ENCODE data around the gene POLD4. TPM values are rescaled to one million over a fixed set of nuclear protein-coding genes. Genes with fewer than 3 reads are reported as not detected.

Gene POLD4
- total and polyA plus RNA-seq, 2 of the 13 experiments (the other 11 are each of a cell fraction or from before 2014, with no cell fraction given), result 10.5 to 27.4 TPM

- TF ChIP-seq FOXP4 (CRISPR knock-in tag; IDR thresholded peaks at IDR 0.05) (peak; percentile 52; the same call in 1 of the 2 replicates), CC2D1A (CRISPR knock-in tag; IDR thresholded peaks at IDR 0.05) (no peak), ZNF383 (CRISPR knock-in tag; IDR thresholded peaks at IDR 0.05; ENCODE audit: borderline replicate concordance) (no peak), ZNF563 (CRISPR knock-in tag; IDR thresholded peaks at IDR 0.05) (no peak), ZNF33B (CRISPR knock-in tag; IDR thresholded peaks at IDR 0.05) (no peak), ZNF781 (CRISPR knock-in tag; IDR thresholded peaks at IDR 0.05; ENCODE audit: borderline replicate concordance, not compliant biosample characterization) (no peak), TEAD3 (CRISPR knock-in tag; optimal IDR thresholded peaks at IDR 0.05; ENCODE audit: borderline replicate concordance) (peak; percentile 40), ZNF513 (CRISPR knock-in tag; conservative IDR thresholded peaks at IDR 0.05) (no peak), CEBPZ (IDR thresholded peaks at IDR 0.05; ENCODE audit: low read length) (no peak), ZBTB26 (CRISPR knock-in tag; IDR thresholded peaks at IDR 0.05; ENCODE audit: borderline replicate concordance) (peak; percentile 58; the same call in 1 of the 2 replicates), U2AF2 (IDR thresholded peaks at IDR 0.05; ENCODE audit: low read depth, low read length) (no peak), MXD3 (CRISPR knock-in tag; IDR thresholded peaks at IDR 0.05) (no peak), KLF13 (CRISPR knock-in tag; IDR thresholded peaks at IDR 0.05) (no peak), ZSCAN29 (CRISPR knock-in tag; conservative IDR thresholded peaks at IDR 0.05) (no peak), HDAC1 (CRISPR knock-in tag; IDR thresholded peaks at IDR 0.05) (peak; percentile 82), ZNF510 (CRISPR knock-in tag; IDR thresholded peaks at IDR 0.05; ENCODE audit: low read depth) (no peak), SP140L (CRISPR knock-in tag; IDR thresholded peaks at IDR 0.05; ENCODE audit: borderline replicate concordance) (no peak), YEATS4 (CRISPR knock-in tag; IDR thresholded peaks at IDR 0.05; ENCODE audit: borderline replicate concordance) (peak; percentile 51; the same call in 1 of the 2 replicates), CHD4 (IDR thresholded peaks at IDR 0.05; ENCODE audit: borderline replicate concordance, low read length) (no peak; the same call in 1 of the 2 replicates), ZEB1 (IDR thresholded peaks at IDR 0.05; ENCODE audit: insufficient replicate concordance, low read depth) (no peak)
Observed at GRCh38 chr11:67353317-67354074, at the start of gene POLD4 (continued).
